GM03348 (cell line): Measurements from ENCODE around the gene SBNO2.
"Not testable (repeated sequence)": the region's sequence is repeated elsewhere in the genome, so short reads cannot be mapped to it uniquely, and the experiment has no call there.

Source experiments
- DNase-seq: peaks from one replicate; pipeline ENCODE4 v3.0.0; 2012; ENCODE audit warnings: low spot score

The SBNO2 gene

DNA sequence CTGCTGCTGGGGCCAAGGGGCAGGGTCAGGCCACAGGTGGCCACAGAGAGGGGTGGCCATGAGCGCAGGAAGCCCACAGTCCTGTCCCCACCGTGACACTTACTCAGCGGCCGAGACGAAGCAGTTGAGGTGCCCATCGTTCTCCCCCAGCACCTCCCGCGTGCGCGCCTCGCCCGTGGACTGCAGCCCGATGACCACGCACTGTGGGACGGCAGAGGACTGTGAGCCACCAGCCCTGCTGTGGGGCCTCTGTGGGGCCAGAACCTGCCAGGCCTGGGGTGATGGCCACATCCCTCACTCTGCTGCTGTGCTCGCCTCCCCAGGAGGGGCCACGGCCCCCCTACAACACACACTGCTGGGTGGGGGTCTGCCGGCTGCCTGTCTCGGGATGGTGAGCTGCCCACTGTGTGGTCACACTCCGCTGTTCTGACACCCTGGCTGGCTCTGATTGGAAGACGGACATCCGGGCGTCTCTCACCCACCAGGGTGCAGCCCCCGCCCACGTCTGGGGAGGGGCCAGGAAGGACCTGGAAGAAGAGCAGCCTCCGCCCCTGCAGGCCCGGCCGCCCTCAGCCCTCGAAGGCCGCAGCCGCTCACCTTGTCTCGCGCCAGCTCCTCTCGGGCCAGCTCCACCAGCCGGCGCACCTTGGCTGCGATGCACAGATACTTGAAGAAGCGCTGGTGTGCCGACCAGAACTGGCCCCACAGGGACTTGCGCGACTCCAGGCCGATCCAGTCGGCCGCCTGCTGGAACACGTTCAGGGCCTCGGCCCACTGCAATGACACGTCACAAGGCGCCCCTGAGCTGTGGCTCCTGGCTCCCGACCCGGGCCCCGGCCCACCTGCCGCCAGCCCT, 57.1 kb downstream of the SBNO2 start:
- no peak for DNase-seq

DNA sequence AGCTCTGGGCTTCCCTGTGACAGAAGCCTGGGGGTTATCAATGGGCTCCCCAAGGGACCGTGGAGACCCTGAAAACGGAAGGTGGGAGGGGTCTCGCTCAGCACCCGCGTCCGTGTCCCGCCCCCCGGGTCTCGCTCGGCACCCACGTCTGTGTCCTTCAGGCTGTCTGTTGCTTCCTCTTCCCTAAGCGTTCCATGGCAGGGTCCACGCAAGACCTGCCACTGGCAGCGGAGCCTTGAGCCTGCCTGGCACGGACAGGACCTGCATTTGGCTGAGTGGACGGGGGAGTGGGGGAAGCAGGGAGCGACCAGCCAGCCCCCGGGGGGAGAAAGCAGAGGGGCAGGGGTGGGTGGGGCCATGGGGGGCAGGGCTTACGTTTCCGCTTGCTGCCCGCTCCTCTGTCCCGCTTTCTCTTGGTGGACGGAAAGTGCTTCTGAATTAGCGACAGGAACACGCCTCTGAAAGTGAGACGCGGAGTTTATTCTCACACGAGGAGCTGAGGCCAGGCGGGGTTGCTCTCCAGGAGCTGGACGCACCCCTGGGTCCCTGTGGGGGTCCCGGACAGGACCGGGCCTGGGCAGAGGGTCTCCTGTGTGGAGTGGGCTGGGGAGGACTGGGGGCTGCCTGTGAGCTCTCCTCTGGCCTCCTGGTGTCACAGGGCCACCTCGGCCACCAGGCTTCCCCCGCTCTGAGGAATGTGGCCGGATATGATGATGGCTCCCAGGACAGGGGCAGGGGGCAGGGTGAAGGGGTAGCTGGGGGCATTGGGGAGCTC, 58.2 kb downstream of the SBNO2 start:
- no peak for DNase-seq

DNA sequence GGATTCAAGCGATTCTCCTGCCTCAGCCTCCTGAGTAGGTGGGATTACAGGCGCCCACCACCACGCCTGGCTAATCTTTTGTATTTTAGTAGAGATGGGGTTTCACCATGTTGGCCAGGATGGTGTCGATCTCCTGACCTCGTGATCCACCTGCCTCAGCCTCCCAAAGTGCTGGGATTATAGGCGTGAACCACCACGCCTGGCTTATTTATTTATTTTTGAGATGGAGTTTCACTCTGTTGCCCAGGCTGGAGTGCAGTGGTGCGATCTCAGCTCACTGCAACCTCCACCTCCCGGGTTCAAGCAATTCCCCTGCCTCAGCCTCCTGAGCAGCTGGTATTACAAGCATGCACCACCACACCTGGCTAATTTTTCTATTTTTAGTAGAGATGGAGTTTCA, 59.3 kb downstream of the SBNO2 start:
- not testable (repeated sequence) for DNase-seq

DNA sequence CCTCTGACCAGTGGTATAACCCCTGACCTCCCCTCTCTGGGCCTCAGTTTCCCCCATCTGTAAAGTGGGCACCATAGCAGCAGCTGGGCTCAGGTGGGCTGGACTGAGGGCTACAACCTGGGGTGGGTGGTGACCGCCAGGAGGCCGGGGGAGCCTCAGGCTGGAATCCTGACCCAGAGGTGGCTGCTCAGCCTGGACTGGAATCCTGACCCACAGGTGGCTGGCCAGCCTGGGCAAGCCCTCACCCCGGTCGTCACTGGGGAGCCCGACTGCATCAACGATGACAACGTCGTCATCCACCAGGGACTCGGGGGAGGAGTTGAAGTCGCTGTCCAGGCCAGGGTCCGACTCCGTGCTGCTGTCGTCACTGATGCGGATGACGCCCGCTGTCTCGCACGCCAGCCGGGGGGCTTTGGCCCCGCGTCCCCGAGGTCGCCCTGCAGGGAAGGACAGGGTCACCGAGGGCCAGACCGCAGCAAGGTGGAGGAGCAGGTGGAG, 60.0 kb downstream of the SBNO2 start:
- DNase-seq: no peak

DNA sequence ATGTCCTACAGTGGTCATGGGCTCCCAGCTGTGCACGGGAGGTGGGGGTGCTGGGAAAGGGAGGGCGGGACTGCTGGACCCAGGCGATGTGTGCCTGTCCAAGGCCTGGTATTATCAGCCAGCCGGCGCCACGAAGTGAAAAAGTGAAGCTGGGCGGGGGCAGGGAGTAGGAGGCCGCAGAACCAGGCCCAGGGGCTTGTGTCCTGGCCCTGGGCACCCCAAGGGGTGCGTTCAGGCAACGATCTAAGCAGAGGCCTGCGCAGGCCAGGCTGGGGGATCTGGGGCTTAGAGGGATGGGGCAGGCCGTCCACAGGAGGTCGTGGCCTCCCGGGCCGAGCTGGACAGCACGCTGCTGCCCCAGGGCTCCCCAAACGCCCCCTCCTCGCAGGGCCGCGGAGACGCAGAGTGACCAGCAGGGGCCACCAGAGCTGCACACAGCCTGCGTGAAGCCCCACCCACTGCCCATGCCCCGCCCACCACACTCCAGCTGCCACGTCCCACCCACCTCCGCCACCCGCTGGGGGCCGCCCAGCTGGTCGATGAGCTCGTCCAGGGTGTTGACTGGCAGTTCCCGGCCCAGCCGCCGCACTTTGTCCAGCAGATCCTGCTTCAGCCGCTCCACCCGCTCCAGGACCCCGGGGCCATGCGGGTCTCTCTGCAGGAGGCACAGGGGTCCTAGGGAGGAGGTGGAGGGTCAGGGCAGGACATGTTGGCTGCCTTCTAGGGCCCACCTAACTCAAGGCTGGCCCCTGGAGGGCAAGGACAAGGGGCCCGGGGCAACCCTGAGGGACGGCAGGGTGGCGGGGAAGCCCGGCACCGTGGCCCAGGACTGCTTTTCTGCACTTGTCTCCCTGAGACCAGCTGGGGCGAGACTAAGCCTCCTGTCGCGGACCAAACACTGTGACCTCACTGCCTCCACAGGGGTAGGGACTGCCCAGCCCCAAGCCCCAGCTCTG, 60.8 kb downstream of the SBNO2 start:
- DNase-seq: peak; percentile 96

DNA sequence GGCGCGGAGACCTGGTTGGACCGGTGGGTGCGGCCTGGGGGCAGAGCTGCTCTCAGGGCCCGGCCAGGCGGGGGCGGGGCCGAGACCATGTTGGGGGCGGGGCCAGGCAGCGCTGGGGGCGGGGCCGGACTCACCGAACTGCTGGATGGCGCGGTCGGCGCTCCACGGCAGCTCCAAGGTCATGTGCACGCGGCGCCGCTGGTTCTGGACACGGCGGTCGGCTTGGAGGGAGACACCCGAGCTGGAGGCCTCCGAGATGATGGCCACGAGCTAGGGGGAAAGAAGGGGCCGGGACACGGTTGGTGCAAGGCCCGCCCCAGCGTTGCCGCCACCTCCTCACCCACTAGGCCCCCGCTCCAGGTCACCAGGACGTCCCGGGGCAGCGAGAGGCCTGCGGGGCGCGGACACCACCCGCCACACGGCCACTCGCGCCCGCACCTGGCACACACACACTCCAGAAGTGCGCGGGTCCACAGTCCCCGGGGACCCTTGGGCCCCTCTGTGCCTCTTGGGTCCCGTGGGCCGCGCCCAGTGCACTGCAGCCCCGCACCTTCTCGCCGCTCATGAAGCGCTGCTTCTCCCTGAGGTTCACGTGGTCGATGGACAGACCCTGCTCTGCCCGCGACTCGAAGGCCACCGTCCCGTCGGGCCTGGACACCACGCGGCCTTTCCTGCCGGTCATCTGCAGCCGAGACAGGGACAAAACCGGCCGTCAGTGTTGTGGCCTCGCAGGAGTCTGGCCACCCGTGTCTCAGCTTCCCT, 61.6 kb downstream of the SBNO2 start:
- no peak for DNase-seq

DNA sequence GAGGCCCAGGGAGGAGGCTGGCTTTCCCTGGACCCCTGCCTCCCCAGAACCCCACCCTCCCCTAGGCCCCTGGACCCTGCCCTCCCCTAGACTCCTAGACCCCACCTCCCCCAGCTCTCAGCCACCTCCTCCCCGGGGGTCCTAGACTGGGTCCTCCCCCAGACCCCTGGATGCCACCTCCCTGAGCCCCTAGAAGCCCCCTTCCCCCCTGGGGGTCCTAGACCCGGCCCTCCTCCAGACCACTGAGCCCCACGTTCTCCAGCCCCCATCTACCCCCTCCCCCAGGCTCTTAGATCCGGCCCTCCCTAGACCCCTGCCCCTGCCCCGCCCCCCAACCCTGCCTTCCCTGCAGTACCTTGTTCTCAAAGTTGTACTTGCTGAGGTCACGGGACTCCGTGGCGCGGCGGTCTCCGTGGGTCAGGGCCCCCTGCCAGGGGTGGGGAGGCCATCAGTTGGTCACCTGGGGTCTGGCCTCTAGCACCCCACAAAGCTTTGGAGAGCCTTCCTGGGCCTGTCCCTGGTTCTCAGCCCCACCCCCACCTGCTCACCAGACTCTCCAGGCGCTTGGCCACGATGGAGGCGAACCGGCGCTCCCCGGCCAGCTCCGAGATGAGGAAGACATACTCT, 62.3 kb downstream of the SBNO2 start:
- DNase-seq: no peak

DNA sequence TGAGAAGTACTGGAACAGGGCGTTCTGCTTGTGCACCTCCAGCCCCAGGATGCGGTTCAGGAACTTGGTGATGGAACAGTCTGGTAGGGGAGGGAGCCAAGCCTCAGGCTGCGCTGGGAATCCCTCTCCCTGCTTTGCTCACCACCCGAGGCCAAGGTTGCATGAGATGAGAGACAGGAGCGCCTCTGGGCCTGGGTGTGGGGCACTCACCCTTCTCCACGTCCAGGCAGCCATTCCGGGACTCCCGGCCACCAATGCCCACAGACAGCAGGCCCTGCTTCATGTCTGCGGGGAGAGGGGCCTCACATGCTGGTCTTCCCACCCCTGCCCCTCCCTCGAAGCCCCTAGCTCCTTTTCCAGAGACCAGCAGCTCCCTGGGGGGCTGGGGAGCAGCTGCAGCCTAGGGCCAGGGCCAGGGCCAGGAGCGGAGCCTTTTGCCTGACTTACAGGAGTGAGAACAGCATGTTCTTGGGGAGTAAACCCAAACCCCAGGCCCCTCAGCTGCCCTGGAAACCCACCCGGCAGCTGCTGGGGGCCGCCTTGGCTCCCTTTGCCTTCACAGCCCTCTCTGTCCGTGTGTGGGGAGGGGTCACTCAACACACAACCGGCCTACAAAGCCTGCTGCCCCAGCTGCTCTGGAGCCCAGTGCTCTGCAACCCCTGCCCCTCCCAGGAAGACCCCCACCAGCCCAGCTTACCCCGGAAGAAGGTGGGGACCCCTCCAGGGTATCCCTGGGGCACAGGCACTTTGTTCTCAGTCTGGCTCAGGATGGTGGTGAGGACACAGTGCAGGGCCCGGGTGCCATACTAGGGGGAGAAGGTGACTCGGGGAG, 63.0 kb downstream of the SBNO2 start:
- no peak for DNase-seq

DNA sequence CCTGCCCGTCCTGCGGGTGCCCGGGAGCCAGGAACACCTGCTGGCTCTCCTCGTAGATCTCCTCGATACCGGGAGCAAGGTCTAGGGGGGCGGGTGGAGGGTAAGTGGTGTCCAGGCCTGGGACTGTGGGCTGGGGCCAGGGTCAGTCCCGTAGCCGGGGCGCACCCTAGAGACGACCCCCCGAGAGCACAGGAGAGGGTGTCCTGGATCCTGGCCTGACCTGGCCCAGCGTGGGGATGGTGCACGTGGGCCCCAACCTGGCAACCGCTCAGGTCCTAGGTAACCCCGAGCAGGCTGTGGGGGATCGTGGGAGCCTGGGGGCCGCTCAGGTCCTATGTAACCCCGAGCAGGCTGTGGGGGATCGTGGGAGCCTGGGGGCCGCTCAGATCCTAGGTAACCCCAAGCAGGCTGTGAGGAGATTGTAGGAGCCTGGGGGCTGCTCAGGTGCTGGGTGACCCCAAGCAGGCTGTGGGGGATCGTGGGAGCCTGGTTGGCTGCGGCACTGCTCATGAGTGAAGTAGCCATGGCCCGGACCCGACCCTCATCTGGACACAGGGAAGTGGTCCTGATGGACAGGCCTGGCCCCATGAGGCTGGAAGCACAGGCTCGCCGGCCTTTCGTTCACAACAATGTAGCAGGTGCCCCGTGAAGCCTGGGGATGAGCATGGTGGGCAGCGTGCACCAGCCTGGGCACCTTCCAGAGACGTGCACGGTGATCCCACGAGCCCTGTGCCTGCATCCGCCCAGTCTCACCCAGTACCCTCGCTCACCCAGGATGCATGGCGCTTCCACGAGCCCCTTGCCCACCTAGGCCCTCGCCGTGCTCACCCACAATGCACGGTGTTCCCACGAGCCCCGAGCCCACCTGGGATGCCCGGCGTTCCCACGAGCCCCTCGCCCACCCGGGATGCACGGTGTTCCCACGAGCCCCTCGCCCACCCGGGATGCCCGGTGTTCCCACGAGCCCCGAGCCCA, 64.1 kb downstream of the SBNO2 start:
- DNase-seq: no peak

DNA sequence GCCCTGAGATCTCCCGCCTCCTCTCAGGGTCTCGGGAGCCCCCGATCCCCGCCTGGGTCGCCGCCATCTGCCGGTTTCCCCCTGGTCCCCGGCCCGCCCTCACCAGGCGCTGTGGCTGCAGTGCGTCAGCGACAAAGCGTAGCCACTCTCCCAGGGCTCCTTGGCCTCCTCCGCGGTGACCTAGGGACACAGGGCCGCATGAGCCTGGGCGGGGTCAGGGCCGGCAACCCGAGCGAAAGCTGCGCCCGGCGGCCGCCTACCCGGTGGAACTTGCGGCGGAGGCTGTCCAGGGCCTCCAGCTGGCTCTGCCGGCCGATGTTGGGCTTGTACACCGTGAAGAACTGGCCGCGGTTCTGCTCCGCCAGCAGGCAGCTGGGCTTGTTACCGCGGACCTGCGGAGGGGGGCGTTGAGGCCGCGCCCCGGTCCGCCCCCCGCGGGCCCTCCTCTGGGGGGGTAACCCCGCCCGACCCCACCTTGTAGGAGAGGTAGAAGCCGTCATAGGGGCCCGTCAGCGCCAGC, 65.0 kb downstream of the SBNO2 start:
- no peak for DNase-seq

DNA sequence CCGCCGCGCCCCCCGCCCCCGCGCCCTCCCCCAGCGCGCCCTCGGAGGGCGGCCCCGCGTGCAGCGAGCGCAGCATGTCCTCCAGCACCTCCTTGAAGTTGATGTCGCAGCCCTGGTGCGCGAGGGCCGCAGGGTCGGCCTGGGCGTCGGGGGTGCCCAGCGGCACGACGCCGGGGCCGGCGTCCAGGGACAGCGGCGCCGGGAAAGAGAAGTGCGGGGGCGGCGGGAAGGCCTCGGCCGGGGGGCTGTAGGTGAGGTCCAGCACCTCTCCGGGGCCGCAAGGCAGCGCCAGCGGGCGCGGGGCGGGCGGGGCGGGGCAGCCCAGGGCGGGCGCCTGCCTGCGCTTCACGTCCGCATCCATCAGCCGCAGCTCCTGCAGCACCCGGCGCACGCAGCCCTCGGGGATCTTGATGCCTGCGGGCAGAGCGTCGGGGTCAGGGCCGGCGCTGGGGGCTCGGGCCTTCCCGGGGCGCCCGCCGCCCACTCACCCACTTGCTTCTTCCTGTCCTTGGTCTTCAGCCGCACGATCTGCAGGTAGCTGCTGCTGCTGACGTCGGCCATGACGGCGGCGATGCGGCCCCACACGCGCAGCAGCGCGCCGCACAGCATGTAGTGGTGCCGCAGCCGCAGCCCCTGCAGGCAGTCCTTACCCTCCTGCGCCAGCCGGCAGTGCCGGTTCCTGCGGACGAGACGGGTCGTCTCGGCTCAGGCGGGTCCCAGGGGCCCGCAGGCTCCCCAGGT, 65.6 kb downstream of the SBNO2 start:
- DNase-seq: no peak

DNA sequence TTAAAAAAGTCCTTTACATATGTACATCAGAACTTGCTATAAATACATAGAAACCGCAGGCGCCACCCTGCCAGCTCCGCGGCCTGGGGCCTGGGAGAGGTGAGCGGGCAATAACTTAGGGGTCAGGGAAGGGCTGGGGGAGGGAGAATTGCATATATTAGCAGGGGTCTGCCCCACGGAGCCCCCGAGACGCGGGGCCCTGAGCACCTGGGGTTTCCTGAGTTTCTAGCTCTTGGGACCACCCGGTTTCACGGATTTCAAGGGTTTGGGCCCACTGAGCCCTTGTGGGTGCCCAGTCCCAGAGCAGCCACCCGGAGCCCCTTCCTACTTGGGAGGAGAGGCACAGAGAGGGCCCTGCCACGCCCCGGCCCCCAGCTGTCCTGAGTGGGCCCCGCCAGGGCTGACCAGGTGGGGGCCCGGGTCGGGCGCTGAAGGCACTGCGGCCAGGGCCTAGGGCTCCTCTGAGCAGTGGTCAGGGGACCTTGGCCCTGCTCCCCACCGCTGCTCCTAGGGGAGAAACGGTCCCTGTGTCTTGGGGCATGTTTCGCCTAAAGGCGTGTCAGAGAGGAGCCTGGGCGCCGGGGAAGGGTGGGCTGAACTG, 66.3 kb downstream of the SBNO2 start:
- DNase-seq: no peak

DNA sequence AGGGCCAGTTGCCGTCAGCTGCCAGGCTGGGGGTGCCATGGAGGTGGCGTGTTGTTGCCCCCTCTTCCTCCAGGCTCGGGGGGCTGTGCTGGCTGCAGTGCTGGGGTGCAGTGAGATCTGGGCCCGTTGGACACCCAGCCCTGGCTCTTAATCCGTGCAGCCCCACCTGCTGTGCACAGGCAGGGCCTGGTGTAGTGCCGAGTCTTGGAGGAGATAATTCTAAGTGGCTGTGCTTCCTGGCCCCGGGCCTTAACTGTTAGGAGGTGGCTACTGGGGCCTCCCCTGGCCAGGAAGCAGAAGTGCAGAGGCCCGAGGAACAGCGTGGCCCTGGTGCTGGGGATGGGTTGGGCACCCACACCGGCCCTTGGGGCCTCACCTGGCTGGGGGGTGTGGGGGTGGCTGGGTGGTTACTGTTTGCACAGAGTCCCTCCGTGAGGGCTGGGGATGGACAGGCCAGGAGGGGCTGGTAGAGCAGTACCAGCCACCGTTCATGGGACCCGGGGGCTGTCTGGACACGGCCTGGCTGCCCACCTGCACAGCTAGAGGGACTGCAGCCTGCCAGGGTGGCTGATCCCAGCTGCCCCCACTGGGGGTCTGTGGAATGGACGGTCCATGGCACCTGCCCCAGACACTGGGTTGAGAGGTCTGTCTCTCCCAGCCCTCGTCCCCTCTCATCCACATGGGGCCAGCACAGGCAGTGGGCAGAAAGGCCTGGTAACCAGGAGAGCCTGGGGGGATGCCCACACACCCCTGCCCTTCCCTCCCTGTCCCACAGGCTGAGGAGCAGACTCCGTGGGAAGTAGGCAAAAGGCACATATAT, 67.0 kb downstream of the SBNO2 start:
- peak; percentile 45 for DNase-seq

DNA sequence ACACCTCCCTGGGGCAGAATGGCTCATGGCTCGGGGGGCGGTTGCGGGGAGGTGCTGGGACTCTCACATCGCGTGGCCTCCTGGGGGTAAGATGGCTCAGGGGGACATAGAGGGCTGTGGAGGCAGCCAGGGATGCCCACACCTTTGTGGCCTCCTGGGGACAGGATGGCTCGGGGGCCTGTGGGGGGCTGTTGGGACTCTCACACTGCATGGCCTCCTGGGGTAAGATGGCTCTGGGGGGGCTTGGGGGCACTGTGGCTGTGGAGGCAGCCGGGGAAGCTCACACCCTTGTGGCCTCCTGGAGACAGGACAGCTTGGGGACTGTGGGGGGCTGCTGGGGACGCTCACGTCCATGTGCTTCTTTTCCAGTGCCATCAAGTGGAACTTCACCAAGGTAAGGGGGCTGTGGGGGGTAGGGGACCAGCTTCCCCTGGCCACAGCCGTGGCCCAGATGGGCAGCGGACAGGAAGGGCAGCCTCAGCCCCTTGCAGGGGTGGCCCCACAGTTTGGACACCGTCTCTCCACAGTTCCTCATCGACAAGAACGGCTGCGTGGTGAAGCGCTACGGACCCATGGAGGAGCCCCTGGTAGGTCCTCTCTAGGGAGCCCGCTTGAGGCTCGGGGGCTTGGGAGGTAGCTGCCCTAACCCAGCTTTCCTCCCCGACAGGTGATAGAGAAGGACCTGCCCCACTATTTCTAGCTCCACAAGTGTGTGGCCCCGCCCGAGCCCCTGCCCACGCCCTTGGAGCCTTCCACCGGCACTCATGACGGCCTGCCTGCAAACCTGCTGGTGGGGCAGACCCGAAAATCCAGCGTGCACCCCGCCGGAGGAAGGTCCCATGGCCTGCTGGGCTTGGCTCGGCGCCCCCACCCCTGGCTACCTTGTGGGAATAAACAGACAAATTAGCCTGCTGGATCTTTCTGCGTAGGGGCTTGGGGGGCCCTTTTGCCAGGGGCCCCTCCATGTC, 67.9 kb downstream of the SBNO2 start:
- no peak for DNase-seq
